OCI-LY3 (cell line): ENCODE data around the gene TCF4.

Experiments
- EZH2phosphoT487 ChIP-seq: fragments of 200-600 bp; shearing (Covaris generic); IDR thresholded peaks from 2 replicates; pipeline ENCODE4 v1.6.1; 2018; ENCODE audit warnings: antibody characterized with exemption, mixed run types, low read depth
- TF ChIP-seq, protein P1 (sequence below): fragments of 200-600, 300-600 bp; sonication (generic); IDR thresholded peaks from 2 replicates; pipeline ENCODE4 v1.5.1; 2014; ENCODE audit warnings: antibody characterized with exemption, low read length, low read depth

GRCh38 chr18:55407774-55408535, 180.0 kb downstream of the TCF4 start:
- TF ChIP-seq, protein P1, sequence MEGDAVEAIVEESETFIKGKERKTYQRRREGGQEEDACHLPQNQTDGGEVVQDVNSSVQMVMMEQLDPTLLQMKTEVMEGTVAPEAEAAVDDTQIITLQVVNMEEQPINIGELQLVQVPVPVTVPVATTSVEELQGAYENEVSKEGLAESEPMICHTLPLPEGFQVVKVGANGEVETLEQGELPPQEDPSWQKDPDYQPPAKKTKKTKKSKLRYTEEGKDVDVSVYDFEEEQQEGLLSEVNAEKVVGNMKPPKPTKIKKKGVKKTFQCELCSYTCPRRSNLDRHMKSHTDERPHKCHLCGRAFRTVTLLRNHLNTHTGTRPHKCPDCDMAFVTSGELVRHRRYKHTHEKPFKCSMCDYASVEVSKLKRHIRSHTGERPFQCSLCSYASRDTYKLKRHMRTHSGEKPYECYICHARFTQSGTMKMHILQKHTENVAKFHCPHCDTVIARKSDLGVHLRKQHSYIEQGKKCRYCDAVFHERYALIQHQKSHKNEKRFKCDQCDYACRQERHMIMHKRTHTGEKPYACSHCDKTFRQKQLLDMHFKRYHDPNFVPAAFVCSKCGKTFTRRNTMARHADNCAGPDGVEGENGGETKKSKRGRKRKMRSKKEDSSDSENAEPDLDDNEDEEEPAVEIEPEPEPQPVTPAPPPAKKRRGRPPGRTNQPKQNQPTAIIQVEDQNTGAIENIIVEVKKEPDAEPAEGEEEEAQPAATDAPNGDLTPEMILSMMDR: no peak
- TF ChIP-seq EZH2phosphoT487: no peak
